Neural cell (in vitro differentiated cells): Measurements from ENCODE around the gene IL10. TPM values are rescaled to one million over a fixed set of nuclear protein-coding genes. Genes with fewer than 3 reads are reported as not detected.

Source experiments
- H2AFZ ChIP-seq: fragments of 200-600, 300-800 bp; sonication (generic), shearing (Covaris generic); 2 replicates; pipeline ENCODE4 v1.6.0; 2014; ENCODE audit warnings: low read depth, mild to moderate bottlenecking, antibody characterized with exemption, low read length, moderate library complexity
- H3F3A ChIP-seq: fragments of 200-600 bp; shearing (Covaris generic); 2 replicates; pipeline ENCODE4 v1.6.1; 2016; ENCODE audit warnings: mild to moderate bottlenecking, moderate library complexity, mixed read lengths, antibody characterized with exemption, low read length; ENCODE audit not compliant: insufficient read depth, poor library complexity, severe bottlenecking
- H3K27ac ChIP-seq: fragments of 200-600, 300-800 bp; sonication (generic), shearing (Covaris generic); 2 replicates; pipeline ENCODE4 v1.5.1; 2014; ENCODE audit warnings: mild to moderate bottlenecking, low read length, moderate library complexity
- H3K27me3 ChIP-seq: fragments of 300-800, 200-600 bp; sonication (generic), shearing (Covaris generic); 2 replicates; pipeline ENCODE4 v1.6.0; 2014; ENCODE audit warnings: mild to moderate bottlenecking, low read depth, low read length, moderate library complexity; ENCODE audit not compliant: insufficient read depth
- H3K36me3 ChIP-seq: fragments of 300-800, 200-600 bp; sonication (generic), shearing (Covaris generic); 2 replicates; pipeline ENCODE4 v1.5.1; 2014; ENCODE audit warnings: mild to moderate bottlenecking, antibody characterized with exemption, low read length, moderate library complexity; ENCODE audit not compliant: insufficient read depth
- H3K4me2 ChIP-seq: fragments of 300-800, 200-600 bp; sonication (generic), shearing (Covaris generic); 2 replicates; pipeline ENCODE4 v1.6.0; 2014; ENCODE audit warnings: mild to moderate bottlenecking, low read length
- H3K4me3 ChIP-seq: fragments of 300-800, 200-600 bp; sonication (generic), shearing (Covaris generic); 2 replicates; pipeline ENCODE4 v1.5.1; 2014; ENCODE audit warnings: mild to moderate bottlenecking, low read length, moderate library complexity
- H3K79me2 ChIP-seq: fragments of 200-600 bp; shearing (Covaris generic); replicated peaks from 2 replicates; pipeline ENCODE4 v1.6.0; 2014; ENCODE audit warnings: mild to moderate bottlenecking, low read length, moderate library complexity; ENCODE audit not compliant: insufficient read depth
- H3K9ac ChIP-seq: fragments of 300-800, 200-600 bp; sonication (generic), shearing (Covaris generic); 2 replicates; pipeline ENCODE4 v1.6.1; 2016; ENCODE audit warnings: mild to moderate bottlenecking, low read length, mixed read lengths
- H3K9me2 ChIP-seq: fragments of 200-600 bp; shearing (Covaris generic); 2 replicates; pipeline ENCODE4 v1.6.1; 2016; ENCODE audit warnings: mild to moderate bottlenecking, low read length, mixed read lengths; ENCODE audit not compliant: insufficient read depth
- H3K9me3 ChIP-seq: fragments of 200-600, 300-800 bp; sonication (generic), shearing (Covaris generic); 2 replicates; pipeline ENCODE4 v1.6.1; 2016; ENCODE audit warnings: mild to moderate bottlenecking, mixed run types, low read length, moderate library complexity, mixed read lengths
- H4K20me1 ChIP-seq: fragments of 200-600 bp; shearing (Covaris generic); 2 replicates; pipeline ENCODE4 v1.6.1; 2016; ENCODE audit warnings: mild to moderate bottlenecking, mixed run types; ENCODE audit not compliant: insufficient read depth
- EP300 ChIP-seq: fragments of 450-650 bp; conservative IDR thresholded peaks from 2 replicates; pipeline ENCODE4 v1.6.1; 2014; ENCODE audit warnings: antibody characterized with exemption, mild to moderate bottlenecking, moderate library complexity; ENCODE audit not compliant: poor library complexity, severe bottlenecking
- EZH2 ChIP-seq: fragments of 200-600, 300-800 bp; shearing (Covaris generic), sonication (generic); IDR thresholded peaks from 2 replicates; pipeline ENCODE4 v1.6.1; 2014; ENCODE audit warnings: antibody characterized with exemption, low read length, borderline replicate concordance, mild to moderate bottlenecking; ENCODE audit not compliant: insufficient read depth, poor library complexity, severe bottlenecking
- MXI1 ChIP-seq: fragments of 450-650 bp; conservative IDR thresholded peaks from 2 replicates; pipeline ENCODE4 v1.6.1; 2014; ENCODE audit warnings: antibody characterized with exemption, mild to moderate bottlenecking; ENCODE audit not compliant: poor library complexity, severe bottlenecking
- POLR2AphosphoS5 ChIP-seq: IDR thresholded peaks from 2 replicates; pipeline ENCODE4 v1.6.1; 2012
- RAD21 ChIP-seq: fragments of 450-650 bp; conservative IDR thresholded peaks from 2 replicates; pipeline ENCODE4 v1.6.1; 2014; ENCODE audit warnings: antibody characterized with exemption, mild to moderate bottlenecking, moderate library complexity
- REST ChIP-seq: IDR thresholded peaks from 2 replicates; pipeline ENCODE4 v1.6.1; 2012; ENCODE audit warnings: borderline replicate concordance
- SMC3 ChIP-seq: fragments of 450-650 bp; conservative IDR thresholded peaks from 2 replicates; pipeline ENCODE4 v1.6.1; 2014; ENCODE audit warnings: antibody characterized with exemption, mild to moderate bottlenecking, moderate library complexity; ENCODE audit not compliant: poor library complexity
- TAF1 ChIP-seq: IDR thresholded peaks from 2 replicates; pipeline ENCODE4 v1.6.1; 2012; ENCODE audit warnings: low read depth
- polyA plus RNA-seq: library from polyadenylated mRNA; depleted of rRNA; stranded (reverse); fragments of >200 nt; gene quantifications from 2 replicates; pipeline ENCODE4 v1.2.3, GENCODE V29; 2014
- TF ChIP-seq, protein P1 (sequence below): fragments of 450-650 bp; IDR thresholded peaks from 2 replicates; pipeline ENCODE4 v1.5.1; 2014; ENCODE audit warnings: antibody characterized with exemption, mild to moderate bottlenecking, moderate library complexity; ENCODE audit not compliant: poor library complexity, severe bottlenecking

Gene IL10
- polyA plus RNA-seq, 1 donor from 2014 or later, result not detected

GRCh38 chr1:206816390-206817287 lies 44.3 kb upstream of the IL10 start:
- no peak overlapping the region for H2AFZ ChIP-seq
- TF ChIP-seq MXI1 (no peak), SMC3 (no peak), EZH2 (no peak), RAD21 (no peak), TAF1 (no peak), POLR2AphosphoS5 (no peak), EP300 (no peak), REST (no peak)
- TF ChIP-seq, protein P1, sequence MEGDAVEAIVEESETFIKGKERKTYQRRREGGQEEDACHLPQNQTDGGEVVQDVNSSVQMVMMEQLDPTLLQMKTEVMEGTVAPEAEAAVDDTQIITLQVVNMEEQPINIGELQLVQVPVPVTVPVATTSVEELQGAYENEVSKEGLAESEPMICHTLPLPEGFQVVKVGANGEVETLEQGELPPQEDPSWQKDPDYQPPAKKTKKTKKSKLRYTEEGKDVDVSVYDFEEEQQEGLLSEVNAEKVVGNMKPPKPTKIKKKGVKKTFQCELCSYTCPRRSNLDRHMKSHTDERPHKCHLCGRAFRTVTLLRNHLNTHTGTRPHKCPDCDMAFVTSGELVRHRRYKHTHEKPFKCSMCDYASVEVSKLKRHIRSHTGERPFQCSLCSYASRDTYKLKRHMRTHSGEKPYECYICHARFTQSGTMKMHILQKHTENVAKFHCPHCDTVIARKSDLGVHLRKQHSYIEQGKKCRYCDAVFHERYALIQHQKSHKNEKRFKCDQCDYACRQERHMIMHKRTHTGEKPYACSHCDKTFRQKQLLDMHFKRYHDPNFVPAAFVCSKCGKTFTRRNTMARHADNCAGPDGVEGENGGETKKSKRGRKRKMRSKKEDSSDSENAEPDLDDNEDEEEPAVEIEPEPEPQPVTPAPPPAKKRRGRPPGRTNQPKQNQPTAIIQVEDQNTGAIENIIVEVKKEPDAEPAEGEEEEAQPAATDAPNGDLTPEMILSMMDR, result no peak

GRCh38 chr1:206814716-206815341 lies 42.5 kb upstream of the IL10 start:
- Histone ChIP-seq H3K4me2 (no peak overlapping the region), H3K36me3 (no peaks in the 10 kb centered on the region), H3K27me3 (no peaks in the 10 kb centered on the region), H3K79me2 (no peaks in the 10 kb centered on the region), H3F3A (no peaks in the 10 kb centered on the region), H3K9me3 (no peaks in the 10 kb centered on the region), H4K20me1 (no peaks in the 10 kb centered on the region), H2AFZ (no peak overlapping the region), H3K9me2 (no peaks in the 10 kb centered on the region), H3K27ac (no peak overlapping the region), H3K9ac (no peak overlapping the region), H3K4me3 (no peak overlapping the region)
- TF ChIP-seq TAF1, result no peak
- no peak for TF ChIP-seq POLR2AphosphoS5
- no peak for TF ChIP-seq EP300
- no peak for TF ChIP-seq REST
- TF ChIP-seq RAD21, result no peak
- TF ChIP-seq MXI1, result no peak
- TF ChIP-seq SMC3, result no peak
- TF ChIP-seq, protein P1, result no peak
- TF ChIP-seq EZH2, result no peak

More at GRCh38 chr1:206816390-206817287, 44.3 kb upstream of the IL10 start:
- Histone ChIP-seq H3K27me3 (no peaks in the 10 kb centered on the region), H3F3A (no peaks in the 10 kb centered on the region), H3K27ac (no peak overlapping the region), H3K79me2 (no peaks in the 10 kb centered on the region), H3K9me2 (no peaks in the 10 kb centered on the region), H3K4me2 (no peak overlapping the region), H3K9me3 (no peaks in the 10 kb centered on the region), H3K36me3 (no peaks in the 10 kb centered on the region), H3K9ac (no peak overlapping the region), H3K4me3 (no peak overlapping the region), H4K20me1 (no peaks in the 10 kb centered on the region)
